ENCODE measurements around the gene SPACDR. TPM values are rescaled to one million over a fixed set of nuclear protein-coding genes. Genes with fewer than 3 reads are reported as not detected.

The SPACDR gene
- total RNA-seq, 1 donor from 2014 or later = 1.4 TPM

DNA sequence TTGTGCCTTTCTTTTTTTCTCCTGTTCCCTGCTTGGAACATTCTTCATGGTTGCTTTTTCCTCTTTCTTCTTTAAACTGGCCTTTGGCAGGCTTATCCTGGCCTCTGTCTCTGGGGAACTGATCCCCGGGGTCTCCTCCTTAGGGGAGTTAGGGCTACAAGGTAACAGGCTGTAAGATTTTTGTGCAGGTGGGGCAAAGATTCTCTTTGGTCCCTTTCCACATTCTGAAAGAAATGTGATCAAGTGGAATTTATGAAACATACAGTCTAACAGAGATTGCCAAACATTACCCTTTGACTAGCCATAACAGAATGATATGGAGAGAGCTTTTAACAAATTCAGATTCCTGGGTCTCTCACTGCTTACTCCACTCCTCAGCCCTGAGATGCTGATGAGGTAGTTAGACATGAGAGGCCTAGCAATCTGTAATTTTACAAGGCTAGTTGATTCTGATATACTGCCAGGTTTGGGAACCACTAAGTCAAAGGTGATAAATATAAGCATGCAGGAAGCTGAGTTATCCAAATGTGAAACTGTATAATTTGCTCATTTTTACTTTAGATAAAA is 44.3 kb downstream of the SPACDR start:
- Mint-ChIP-seq H3K4me1 (no peaks in the 10 kb centered on the region), H3K27me3 (ENCODE audit: low read depth) (no peaks in the 10 kb centered on the region)

GRCh38 chr7:100418930-100419659 is 45.0 kb downstream of the SPACDR start:
- Mint-ChIP-seq H3K9me3 (no peaks in the 10 kb centered on the region), H3K4me3 (no peak overlapping the region), H3K36me3 (ENCODE audit: low read depth) (no peaks in the 10 kb centered on the region), H3K27ac (ENCODE audit: unreplicated experiment) (no peak overlapping the region), H3K4me1 (no peaks in the 10 kb centered on the region), H3K27me3 (ENCODE audit: low read depth) (no peaks in the 10 kb centered on the region)
- peak; percentile 25 for TF ChIP-seq CTCF (conservative IDR thresholded peaks at IDR 0.05)
- DNase-seq (ENCODE audit: low read depth, low spot score) = no peak

More for the DNA sequence above, 44.3 kb downstream of the SPACDR start:
- Mint-ChIP-seq H3K27ac (ENCODE audit: unreplicated experiment) (no peak overlapping the region), H3K4me3 (no peak overlapping the region), H3K36me3 (ENCODE audit: low read depth) (no peaks in the 10 kb centered on the region), H3K9me3 (no peaks in the 10 kb centered on the region)
- DNase-seq (ENCODE audit: low read depth, low spot score) = no peak
- no peak for TF ChIP-seq CTCF (conservative IDR thresholded peaks at IDR 0.05)

DNA sequence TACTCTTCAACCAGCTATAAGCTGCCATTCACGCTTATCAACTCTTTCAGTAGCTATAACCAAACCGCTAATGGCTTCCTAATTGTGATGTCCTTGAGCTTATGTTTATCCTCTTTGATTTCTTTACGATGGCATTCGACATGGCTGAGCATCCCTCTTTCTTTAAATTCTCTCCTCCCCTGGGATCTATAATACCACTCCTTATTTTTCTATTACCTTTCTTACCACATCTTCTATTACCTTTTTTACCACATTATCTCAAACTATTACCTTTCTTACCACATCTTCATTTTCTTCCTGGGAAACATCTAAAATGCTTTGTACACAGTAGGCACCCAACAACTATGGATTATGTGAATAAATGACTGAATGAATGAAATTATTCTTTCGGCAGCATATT is 48.6 kb downstream of the SPACDR start:
- DNase-seq (ENCODE audit: low read depth, low spot score) = no peak
- no peak overlapping the region for H3K4me3 Mint-ChIP-seq
- no peak for TF ChIP-seq CTCF (conservative IDR thresholded peaks at IDR 0.05)
- no peaks in the 10 kb centered on the region for H3K36me3 Mint-ChIP-seq (ENCODE audit: low read depth)
- H3K27ac Mint-ChIP-seq (ENCODE audit: unreplicated experiment) = no peak overlapping the region
- H3K27me3 Mint-ChIP-seq (ENCODE audit: low read depth) = peaks cover 14% of the 10 kb centered on the region
- no peaks in the 10 kb centered on the region for H3K9me3 Mint-ChIP-seq
- no peaks in the 10 kb centered on the region for H3K4me1 Mint-ChIP-seq

GRCh38 chr7:100413889-100414288 is 50.2 kb downstream of the SPACDR start:
- peaks cover 14% of the 10 kb centered on the region for H3K27me3 Mint-ChIP-seq (ENCODE audit: low read depth)
- H3K4me1 Mint-ChIP-seq = no peaks in the 10 kb centered on the region
- no peak overlapping the region for H3K4me3 Mint-ChIP-seq
- no peaks in the 10 kb centered on the region for H3K36me3 Mint-ChIP-seq (ENCODE audit: low read depth)
- no peak overlapping the region for H3K27ac Mint-ChIP-seq (ENCODE audit: unreplicated experiment)
- DNase-seq (ENCODE audit: low read depth, low spot score) = no peak
- H3K9me3 Mint-ChIP-seq = no peaks in the 10 kb centered on the region
- TF ChIP-seq CTCF (conservative IDR thresholded peaks at IDR 0.05) = no peak

DNA sequence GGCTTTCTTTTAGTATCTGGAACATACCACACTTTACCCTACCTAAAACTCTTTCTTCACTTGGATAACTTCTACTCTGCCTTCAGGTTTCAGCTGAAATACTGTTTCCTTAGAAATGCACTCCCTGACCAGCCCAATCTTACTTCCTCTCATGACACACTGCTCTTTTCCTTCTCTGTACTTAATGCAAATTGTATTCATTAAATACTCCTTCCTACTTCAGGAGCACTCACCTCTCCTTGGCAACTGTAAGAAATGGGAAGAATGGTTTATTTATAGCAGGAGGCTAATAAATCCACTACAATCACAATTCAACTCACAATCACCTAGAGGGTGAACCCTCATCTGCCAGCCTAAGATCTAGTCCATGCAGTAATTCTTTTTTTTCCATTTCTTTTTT is 50.7 kb downstream of the SPACDR start:
- no peak overlapping the region for H3K27ac Mint-ChIP-seq (ENCODE audit: unreplicated experiment)
- peaks cover 14% of the 10 kb centered on the region for H3K27me3 Mint-ChIP-seq (ENCODE audit: low read depth)
- no peak overlapping the region for H3K4me3 Mint-ChIP-seq
- DNase-seq (ENCODE audit: low read depth, low spot score) = no peak
- no peak for TF ChIP-seq CTCF (conservative IDR thresholded peaks at IDR 0.05)
- H3K36me3 Mint-ChIP-seq (ENCODE audit: low read depth) = no peaks in the 10 kb centered on the region
- H3K4me1 Mint-ChIP-seq = no peaks in the 10 kb centered on the region
- H3K9me3 Mint-ChIP-seq = no peaks in the 10 kb centered on the region
